HG03108 (cell line): ENCODE measurements around the gene STK11.

Experiments used
- ATAC-seq: cut with Tn5 transposase; IDR thresholded peaks from one replicate; pipeline ENCODE4 v1.9.1; 2021; ENCODE audit warnings: moderate library complexity; ENCODE audit not compliant: unreplicated experiment

Gene STK11

DNA sequence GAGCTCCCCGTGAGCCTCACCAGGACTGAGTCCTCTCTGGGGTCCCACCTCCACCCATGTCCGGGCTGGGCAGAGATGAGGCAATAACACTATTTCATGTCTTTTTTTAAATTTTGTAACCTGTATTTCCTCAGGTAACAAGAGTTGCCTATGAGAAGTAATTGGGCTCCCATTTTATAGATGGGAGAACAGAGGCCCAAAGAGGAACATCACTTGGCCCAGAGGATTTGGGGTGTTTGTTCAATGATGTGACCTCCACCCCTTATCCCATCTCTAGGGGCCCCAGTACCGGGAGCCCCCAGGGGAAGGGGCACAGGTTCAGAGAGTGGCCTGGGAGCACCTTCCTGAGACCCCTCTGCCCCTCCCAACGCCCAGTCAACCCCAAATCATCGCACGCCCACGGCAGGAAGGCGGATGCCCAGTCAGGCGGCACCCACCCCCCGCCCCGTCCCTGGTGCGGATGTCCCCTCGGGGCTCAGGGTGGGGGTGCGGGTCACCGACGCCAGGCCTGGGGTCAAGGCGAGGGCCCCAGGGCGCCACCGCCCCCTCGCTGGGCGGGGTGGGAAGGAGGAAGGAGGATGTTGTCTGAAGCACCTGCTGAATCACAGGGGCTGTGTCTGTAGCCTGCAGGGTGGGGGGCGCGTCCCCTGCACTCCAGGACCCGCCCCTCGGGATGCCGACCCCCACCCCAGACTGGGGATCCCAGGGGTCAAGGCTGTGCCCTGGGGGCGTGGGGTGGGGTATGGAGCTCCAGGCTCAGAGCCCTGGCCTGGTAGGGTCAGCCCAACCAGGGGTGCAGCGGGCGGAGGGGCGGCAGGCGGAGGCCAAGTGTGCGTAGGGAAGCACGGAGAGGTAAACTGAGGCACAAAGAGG lies 54.5 kb downstream of the STK11 start:
- peak; percentile 7 for ATAC-seq

DNA sequence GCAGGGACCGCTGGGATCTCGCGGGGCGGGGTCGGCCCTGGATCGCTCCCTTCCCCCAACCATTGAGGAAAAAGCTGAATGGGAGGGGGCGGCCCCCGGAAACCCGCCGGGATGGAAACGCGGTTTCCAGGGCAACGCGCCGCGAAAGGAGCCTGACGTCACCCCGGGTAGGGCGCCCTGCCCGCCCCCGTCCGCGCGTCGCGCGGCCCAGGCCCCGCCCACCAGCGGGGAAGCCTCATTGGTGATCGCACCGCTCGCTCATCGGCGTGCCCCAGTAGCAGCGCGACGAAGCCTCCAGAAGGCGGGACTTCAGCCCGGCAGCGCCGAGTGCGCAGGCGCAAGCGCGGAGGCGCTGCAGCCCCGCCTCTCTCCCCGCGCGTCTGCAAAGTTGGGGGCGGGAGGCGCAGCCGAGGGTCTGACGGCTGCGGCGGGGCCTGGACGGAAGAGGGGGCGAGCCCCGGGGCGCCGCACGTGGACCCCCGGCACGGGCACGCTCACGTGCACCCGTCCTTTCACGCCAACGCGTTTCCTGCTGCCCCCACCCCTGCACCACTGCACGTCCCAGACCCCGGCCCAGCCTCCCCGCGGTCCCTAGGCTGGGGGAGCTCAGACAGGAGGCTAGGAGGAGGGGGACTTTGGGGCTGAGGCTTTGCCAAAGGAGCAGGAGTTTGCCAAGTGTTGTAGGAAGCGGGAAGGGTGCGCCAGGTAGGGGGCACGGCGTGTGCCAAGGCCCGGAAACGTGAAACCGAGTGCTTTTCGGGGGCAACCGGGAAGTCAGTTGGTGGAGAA lies 55.4 kb downstream of the STK11 start:
- ATAC-seq, result peak; percentile 29

DNA sequence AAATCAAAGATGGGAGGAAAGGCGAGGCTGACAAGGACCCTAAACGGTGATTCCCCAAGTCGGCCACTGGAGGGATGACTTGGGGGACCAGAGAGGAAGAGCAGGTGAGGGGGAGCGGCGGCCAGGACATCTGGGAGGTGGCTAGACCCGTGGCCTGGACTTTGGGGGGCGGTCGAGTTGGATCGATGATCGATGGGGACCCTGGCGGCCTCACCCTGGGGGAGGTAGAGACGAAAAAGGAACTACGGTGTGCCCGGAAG lies 55.9 kb downstream of the STK11 start:
- no peak for ATAC-seq

DNA sequence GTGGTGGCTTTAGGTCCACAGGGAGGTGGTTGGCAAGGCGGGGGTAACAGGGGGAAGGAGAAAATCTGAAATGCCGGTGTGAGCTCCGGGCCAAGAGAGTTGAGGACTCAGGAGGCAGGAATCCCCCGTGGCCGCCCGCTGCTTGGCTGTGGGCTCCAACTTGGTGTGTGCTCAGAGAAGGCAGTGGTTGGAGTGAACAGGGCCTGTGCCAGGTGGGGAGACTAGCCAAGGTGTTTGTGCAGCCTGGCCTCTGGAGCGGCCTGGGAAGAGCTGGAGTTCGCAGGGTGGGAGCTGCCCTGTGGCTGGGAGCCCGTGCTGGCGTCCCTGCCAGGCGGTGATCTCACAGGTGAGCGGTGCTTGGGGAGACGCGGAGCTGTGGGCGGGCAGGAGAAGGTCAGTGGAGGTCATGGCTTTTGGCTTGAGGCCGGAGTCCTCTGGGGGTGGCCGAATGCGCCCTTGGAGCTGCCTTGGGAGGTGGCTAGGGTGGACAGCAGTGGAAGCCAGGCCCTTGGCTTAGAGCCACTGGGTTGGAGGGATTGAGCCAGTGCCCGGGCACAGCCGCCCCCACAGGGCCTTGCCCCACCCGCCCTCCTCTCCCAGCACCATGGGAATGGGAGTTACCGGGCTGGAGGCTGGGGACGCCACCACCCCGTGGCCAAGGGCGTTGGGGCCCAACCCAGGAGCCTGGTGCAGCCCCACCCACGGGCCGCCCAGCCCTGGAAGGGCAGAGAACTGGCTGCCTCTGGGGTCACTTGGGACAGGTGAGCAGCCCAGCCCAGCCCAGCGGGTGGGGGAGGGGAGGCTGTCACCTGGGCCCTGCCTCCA lies 56.4 kb downstream of the STK11 start:
- no peak for ATAC-seq

DNA sequence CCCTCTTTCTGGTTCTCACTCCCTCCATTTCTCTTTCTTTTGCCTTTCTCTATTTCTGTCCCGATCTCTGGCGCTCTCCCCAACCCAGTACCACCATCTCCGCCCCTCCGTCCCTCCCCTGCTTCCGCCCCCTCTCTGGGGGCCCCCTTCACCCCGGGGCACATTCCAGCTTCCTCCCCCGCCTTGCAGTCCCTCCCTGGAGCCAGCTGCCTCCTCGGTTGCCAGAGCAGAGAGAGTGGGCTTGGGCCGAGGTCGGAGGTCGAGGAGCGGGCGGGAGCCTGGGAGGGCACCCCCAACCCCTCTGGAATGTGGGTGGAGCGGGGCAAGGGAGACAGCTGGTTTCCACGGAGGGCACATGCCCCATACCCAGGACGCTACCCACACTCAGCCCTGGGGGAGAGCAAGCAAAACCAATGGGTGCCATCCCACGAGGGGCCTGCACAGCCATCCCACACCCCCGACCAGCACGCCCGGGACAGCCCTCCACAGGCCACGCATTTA lies 57.1 kb downstream of the STK11 start:
- ATAC-seq, result no peak

DNA sequence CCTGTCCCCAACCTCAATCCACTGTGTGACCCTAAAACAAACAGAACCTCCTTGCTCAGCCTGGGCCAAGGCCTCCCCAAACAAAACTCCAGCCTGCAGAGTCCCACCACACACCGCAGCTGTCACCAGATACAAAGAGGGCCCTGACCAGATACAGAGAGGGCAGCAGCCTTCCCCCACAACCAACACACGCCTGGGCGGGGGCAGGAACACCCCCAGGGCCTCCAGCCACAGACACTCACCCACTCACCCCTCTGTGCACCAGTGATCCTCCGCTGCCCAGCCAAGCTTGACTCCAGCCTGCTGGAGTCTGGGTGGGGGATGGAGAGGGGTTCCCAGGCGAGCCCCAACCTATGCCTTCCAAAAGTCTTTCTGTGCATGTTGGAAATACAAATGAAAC lies 57.6 kb downstream of the STK11 start:
- ATAC-seq, result no peak

DNA sequence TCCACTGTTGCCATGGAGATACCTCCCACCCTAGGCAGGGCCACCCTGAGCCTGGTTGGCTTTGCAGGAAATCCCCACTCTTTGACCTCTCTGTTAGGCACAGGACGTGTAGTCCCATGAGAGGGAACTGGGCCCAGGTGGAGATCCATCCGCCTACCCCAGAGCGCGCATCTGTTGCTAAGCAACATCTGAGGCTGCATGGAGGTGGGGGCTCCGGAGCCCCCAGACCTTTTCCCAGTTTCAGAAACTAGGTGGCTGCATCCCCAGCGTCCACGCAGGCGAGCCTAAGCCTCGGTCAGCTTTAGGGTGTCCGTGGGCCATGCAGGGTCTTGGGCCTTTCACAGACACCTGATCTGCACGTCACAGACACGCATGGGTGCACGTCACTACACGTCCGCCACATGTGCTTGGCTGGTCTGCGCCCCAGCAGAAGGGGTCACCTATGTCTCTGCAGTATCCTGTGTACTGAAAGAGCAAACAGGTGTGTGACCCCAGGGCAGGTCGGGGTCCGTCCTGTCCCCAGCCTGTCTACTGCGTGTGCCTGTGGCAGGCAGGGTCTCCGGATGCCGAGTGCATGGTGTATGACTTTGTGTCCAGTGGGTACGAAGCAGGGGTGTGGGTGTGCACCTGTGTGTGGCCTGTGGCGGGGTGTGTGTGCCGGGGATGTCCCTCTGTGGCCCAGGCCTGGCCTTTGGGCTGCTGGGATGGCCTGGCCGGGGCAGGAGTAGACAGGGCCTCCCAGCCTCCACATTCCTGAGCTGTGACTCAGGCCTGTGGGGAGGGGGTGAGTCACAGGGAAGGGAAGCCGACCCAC lies 59.4 kb downstream of the STK11 start:
- ATAC-seq, result no peak

DNA sequence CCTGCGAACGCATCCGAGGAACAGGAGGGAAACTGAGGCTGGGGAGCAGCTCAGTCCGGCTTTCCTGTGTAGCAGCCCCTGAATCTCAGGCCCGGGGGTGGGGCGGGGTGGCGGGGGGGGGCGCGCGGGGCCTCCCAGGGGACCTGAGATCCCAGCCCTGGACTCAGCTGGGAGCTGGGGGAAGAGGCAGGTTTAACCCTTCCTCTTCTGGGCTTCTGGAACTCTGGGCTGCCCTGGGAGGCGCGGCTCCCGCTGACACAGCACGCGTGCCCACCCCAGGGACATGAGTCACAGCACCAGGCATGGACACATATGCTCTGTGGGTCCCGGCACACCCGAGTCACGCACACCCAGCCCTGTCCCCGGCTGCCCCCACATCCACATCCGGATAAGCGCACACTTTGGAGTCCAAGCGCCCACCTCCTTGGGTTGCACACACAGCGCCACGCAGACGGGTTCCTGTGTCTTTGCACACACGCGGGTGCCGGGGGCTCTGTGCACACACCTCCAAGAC lies 60.1 kb downstream of the STK11 start:
- ATAC-seq, result no peak

DNA sequence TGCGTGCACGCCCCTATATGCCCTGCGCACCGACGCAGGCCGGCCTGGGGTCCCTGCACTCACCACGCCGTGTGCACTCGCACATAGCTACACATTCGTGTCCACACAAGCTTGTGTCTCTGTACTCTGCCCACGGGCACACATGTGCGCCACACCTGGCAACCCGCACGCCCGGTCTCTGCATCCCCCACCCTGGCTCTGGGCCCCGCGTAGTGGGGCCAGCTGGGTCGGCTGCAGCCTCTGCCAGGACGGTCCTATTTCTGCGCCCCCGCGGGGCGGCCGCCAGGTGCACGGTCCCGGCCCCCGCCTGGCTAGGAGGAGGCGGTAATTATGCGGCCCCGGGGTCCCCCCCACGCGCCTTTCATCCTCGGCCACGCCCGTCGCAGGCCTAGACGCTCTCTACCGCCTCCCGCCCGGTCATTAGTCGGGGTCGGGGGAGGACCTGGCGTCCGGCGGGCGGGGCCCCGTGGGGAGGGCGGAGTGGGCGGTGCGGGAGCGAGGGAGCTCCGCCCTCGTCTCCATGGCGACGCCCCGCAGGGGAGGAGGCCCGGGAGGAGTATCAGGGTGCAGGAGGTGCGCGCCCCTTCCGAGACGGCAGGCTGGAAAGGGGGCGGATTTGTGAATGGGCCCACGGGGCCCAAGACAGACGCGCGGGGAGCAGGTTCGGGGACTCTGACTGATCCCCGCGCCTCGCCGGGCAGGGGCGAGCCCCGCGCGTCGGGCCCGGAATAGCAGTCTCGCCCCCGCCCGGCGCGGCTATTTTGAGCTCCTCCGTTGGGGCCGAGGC lies 60.7 kb downstream of the STK11 start:
- peak; percentile 24 for ATAC-seq

DNA sequence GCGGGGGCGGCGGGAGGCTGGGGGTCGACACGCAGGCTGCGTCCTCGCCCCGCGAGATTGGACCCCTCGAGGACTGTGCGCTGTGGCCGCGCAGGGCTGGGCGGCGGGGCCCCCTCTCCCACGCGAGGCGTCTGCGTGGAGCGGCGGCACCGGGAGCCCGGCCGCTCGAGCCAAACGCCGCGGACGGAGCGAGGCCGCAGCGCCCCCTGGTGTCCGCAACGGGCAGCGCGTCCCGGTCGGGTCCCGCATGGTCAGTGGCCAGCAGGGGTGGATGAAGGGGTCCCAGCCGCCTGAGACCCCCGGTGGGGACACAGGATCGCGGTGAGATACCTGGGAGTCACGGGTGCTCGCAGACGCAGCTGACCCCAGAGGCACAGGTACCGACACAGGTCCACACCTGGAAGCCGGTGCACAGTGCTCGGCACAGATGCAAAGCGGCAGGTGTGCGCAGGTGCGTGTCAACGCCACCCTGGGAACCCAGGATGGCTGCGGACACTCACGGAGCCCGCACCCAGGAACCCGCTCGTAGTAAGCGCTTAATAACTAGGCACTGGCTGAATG lies 61.4 kb downstream of the STK11 start:
- ATAC-seq, result peak; percentile 8

DNA sequence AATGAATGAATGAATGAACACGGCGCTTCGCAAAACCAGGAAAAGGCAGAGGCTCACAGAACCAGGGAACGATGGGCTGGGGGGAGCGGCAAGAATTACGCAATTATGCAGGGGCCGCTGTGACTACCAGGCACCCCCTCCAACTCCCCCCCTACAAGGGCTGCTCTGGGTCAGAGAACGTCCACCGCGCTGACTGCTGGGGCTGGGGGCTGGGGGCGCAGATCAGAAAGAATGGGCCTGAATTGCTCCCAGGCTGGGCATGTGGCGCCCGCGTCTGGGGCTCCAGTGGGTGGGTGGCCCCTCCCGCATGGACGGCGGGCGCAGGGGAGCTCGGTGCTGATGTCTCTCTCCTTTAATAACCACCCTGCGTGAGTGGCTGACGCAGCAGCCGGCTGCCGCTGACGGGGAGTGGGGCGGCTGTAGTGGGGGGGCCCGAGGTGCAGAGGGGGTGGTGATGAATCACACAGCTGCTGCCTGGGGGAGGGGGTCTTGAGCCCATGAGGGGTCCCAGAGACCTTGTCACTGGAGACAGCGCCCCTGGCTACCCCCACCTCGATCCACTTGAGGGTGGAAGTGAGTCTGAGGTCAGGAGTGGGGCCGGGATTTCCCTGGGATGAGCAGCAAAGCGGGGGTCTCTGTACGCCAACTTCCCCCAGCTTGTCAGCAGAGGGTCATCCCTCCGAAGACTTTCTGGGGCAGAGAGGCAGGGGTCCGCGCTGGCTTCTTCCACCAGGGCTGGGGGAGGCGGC lies 62.1 kb downstream of the STK11 start:
- ATAC-seq, result no peak

DNA sequence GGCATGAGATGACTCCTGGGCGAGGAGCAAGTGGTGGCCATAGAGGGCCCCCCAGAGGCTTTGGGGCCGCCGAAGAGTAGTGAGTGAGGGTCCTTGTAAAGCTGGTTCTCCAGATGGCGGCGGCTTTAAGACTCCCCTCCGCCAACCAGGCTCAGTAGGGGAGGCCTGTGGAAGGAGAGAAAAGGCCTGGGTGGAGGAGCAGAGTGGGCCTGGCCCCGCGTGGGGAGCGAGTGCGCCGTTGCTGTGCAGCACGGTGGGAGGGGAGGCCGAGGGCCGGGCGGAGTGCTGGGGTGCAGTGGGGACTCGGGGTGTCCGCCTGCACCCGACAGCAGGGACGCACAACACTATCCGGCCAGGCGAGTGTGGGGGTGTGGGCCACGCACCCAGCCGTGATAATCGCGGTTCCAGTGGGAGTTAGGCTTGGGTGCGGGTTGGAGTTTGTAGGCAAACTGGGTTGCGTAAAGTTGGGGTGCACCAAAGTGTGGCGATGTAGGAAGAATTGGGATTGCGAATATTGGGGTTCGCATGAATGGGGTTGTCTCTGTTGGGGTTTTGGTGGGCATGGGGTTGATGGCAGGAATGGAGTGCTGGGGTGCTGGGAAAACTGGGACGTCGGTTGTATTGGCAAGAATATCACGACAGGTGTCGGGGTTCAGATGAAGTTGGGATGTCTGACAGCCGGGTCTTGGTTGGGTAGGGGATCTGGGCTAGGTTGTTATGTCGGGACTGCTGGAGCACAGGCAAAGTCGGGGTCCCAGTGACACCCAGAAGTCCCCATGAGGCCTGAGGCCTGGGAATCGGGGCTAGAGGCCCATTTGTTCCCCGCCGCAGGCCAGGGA lies 62.9 kb downstream of the STK11 start:
- no peak for ATAC-seq

DNA sequence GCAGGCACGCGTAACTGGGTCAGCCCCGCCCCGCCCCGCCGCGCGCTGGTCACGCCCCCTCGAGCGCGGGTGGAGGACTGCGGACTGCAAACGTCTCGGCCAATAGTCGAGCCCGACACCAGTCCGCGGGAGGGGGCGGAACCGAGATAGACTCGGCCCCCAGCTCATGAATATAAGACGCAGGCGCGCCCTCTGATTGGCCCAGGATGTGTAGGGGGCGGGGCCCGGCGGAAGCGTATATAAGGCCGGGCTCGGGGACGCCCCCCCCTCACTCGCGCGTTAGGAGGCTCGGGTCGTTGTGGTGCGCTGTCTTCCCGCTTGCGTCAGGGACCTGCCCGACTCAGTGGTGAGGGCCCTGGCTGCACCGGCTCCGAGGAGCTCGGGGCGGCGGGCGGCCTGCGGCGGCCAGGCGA lies 63.5 kb downstream of the STK11 start, which contains the start of gene CIRBP:
Gene CIRBP, plus strand, starts transcription at position 268 of the 413 bp plus-strand sequence. CDS start 1,602 bp downstream, outside the sequence.
- peak; percentile 50 for ATAC-seq

DNA sequence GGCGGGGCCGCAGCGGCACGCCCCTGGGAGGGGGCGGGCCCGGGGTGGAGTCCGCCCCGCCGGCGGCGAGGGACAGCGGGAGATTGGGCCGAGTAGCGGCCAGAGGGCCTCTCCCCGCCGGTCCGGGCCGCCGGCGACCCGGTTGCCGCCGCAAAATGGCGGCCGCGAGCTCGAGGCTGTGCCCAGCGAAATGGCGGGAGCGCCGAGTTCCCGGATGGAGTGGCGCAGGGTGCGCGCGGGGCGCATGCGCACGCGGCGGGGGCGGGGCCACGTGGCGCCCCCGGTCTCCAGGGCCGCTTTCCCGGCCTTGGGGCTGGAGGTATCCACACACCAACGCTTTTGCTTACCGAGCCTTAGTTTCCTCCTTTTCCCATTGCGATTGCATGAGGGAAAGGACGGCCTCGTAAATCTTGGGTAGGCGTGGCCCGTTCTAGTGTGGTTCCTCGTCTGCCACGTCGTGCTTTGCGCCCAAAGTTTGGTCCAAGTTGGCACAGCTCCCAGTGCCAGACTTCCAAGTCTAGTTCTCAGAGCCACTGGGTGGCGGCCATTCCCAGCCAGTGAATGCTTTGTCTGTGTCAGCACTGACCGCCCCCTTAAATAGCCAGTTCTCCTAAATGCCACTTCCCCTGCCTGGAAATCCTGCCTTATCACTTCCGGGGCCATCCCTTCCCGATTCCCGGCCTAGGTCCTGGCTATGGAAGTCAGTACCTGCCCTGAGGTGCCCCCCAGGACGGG lies 64.1 kb downstream of the STK11 start:
- peak; percentile 16 for ATAC-seq

DNA sequence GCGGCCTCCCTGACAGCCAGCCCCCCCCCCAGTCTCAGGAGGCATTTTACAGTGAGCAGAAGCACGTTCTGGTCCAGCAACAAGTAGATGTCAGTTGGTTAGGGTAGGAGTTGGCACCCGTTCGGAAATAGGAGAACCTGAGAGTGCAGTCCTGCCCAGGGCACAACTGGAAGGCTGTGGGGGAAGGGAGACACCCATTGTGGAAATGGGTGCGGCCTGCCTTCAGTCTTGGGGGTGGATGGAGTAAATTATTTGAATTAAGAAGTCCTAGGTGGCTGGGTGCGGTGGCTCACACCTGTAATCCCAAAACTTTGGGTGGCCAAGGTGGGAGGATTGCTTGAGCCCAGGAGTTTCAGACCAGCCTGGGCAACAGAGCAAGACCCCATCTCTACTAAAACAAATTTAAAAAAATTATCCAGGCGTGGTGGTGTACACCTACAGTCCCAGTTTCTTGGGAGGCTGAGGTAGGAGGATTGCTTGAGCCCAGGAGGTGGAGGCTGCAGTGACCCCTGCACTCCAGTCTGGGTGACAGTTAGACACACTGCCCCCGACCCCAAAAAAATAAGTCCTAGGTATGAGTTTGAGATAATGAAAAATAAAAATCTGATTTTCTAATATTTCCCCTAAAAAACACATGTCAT lies 64.8 kb downstream of the STK11 start:
- no peak for ATAC-seq

DNA sequence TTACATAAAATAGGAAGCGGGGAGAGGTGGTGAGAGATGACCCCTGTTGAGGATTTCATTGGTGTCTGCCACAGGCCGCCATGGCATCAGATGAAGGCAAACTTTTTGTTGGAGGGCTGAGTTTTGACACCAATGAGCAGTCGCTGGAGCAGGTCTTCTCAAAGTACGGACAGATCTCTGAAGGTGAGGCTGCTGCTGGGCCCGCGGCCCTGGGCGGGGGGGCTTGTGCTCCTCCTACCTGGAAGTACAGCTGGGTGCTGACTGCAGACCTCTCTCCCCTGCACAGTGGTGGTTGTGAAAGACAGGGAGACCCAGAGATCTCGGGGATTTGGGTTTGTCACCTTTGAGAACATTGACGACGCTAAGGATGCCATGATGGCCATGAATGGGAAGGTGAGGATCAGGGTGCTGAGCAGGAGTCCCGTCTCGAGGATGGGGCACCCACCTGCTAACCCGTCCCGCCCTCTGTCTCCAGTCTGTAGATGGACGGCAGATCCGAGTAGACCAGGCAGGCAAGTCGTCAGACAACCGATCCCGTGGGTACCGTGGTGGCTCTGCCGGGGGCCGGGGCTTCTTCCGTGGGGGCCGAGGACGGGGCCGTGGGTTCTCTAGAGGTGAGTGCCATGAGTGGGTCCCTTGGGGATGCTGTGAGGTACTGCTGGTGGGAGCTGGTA lies 65.4 kb downstream of the STK11 start:
- no peak for ATAC-seq
